AG10803 (cell line): ENCODE measurements around the gene PTPN4.

Experiments
- DNase-seq: peaks from one replicate; pipeline ENCODE4 v3.0.0; 2010; ENCODE audit warnings: low read depth
- H3K4me3 ChIP-seq: 2 replicates; pipeline ENCODE4 v1.5.1; 2011; ENCODE audit warnings: mild to moderate bottlenecking, low read length, control low read depth
- TF ChIP-seq, protein P1 (sequence below): conservative IDR thresholded peaks from 2 replicates; pipeline ENCODE4 v1.5.1; 2011; ENCODE audit warnings: mild to moderate bottlenecking, low read length, control low read depth, inconsistent platforms

PTPN4 gene, protein sequence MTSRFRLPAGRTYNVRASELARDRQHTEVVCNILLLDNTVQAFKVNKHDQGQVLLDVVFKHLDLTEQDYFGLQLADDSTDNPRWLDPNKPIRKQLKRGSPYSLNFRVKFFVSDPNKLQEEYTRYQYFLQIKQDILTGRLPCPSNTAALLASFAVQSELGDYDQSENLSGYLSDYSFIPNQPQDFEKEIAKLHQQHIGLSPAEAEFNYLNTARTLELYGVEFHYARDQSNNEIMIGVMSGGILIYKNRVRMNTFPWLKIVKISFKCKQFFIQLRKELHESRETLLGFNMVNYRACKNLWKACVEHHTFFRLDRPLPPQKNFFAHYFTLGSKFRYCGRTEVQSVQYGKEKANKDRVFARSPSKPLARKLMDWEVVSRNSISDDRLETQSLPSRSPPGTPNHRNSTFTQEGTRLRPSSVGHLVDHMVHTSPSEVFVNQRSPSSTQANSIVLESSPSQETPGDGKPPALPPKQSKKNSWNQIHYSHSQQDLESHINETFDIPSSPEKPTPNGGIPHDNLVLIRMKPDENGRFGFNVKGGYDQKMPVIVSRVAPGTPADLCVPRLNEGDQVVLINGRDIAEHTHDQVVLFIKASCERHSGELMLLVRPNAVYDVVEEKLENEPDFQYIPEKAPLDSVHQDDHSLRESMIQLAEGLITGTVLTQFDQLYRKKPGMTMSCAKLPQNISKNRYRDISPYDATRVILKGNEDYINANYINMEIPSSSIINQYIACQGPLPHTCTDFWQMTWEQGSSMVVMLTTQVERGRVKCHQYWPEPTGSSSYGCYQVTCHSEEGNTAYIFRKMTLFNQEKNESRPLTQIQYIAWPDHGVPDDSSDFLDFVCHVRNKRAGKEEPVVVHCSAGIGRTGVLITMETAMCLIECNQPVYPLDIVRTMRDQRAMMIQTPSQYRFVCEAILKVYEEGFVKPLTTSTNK

DNA sequence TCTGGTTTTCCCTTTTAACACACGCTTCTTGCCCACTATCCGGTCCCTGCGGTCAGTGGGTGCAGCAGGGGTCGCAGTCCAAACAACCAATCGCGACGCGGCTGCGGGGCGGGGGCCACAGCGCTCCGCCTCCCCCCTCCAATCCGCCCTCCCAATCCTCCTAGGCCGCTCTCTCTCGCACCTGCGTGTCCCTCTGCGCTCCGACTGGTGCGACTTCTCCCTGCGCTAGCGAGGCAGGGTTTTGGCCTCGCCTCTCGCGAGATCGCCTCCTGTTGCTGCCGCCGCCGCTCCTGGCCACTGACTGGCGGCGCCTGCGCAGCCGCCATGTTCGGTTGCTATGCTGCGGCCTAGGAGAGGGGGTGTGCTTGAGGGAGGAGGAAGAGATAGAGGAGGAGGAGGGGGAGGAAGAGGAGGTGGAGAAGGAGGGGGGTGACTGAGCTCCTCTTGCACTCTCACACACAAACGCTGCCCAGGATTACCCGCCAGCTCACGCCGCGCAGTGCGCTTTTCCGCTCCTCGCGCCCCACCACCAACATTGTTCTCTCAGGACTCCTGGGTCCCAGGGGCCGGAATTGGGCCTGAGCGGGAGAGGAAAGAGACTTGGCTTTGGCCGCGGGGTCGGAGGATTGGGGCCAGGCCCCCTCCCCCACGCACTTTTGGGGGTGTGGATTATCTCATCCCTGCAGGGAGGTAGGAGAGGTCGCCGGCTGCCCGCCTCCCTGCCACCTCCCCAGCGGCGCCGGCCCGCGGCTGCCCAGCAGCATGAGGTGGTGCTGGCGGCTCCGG is at the start of gene PTPN4:
Gene PTPN4 (plus strand): TSS at position 472 of the 786 bp plus-strand sequence. CDS start 49,932 bp downstream, outside the sequence.
- TF ChIP-seq, protein P1, sequence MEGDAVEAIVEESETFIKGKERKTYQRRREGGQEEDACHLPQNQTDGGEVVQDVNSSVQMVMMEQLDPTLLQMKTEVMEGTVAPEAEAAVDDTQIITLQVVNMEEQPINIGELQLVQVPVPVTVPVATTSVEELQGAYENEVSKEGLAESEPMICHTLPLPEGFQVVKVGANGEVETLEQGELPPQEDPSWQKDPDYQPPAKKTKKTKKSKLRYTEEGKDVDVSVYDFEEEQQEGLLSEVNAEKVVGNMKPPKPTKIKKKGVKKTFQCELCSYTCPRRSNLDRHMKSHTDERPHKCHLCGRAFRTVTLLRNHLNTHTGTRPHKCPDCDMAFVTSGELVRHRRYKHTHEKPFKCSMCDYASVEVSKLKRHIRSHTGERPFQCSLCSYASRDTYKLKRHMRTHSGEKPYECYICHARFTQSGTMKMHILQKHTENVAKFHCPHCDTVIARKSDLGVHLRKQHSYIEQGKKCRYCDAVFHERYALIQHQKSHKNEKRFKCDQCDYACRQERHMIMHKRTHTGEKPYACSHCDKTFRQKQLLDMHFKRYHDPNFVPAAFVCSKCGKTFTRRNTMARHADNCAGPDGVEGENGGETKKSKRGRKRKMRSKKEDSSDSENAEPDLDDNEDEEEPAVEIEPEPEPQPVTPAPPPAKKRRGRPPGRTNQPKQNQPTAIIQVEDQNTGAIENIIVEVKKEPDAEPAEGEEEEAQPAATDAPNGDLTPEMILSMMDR: no peak; the same call in 1 of the 2 replicates
- H3K4me3 ChIP-seq: peak within 1 kb of the TSS; percentile 79
- DNase-seq: peak; percentile 99

DNA sequence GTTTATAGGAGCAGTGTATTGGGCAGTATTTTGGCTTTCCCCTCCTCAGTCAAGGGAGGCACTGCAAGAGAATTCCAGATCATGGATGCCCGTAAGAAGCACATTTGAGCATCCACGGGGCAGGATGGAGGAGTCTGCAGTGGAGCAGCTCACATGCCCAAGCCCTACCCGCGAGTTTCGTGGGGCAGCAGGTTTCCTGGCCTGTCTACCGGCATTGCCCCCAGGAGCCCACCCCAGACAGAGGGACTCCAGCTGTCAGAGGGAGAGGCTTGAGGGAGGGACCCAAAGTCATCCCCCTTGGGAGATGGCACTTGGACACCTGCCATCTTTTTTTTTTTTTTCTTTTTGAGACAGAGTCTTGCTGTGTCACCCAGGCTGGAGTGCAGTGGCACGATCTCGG is 49.4 kb upstream of the PTPN4 start:
- TF ChIP-seq, protein P1: no peak
- no peak for DNase-seq
- H3K4me3 ChIP-seq: no peak overlapping the region

DNA sequence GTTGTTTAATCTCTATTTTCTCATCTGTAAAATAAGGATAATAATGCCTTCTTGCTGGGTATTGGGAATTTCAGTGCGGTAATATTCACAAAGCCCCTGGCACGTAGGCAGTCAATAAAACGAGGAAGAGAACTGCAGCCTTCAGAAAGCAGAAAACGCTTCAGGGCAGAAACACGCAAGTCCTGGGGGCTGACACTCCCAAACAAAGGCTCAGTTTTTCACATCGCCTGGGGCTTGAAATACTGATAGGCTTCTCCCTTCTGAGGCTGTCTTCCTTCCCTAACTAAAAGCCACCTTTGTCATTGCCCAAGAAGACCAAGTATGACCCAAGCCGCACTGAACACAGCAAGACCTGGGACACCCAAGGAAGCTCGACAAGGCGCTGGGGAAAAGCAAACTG is 48.4 kb upstream of the PTPN4 start:
- TF ChIP-seq, protein P1: no peak
- DNase-seq: no peak
- H3K4me3 ChIP-seq: no peak overlapping the region

DNA sequence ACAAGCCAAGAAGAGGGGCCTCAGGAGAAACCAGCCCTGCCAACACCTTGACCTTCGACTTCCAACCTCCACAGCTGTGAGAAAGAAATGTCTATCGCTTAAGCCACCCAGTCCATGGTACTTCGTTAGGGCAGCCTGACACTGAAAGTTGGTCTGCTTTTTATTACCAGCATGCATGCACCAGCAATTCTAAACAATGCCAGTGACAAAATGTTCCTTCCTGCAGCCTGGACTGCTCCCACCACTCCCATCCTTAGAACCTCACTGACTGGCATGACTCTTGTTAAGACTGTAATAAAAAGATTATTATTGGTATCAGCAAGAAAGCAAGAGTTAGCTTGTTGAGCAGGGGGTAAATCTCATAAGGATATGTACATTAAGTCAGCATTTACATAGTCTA is 47.2 kb upstream of the PTPN4 start:
- DNase-seq: no peak
- TF ChIP-seq, protein P1: no peak

DNA sequence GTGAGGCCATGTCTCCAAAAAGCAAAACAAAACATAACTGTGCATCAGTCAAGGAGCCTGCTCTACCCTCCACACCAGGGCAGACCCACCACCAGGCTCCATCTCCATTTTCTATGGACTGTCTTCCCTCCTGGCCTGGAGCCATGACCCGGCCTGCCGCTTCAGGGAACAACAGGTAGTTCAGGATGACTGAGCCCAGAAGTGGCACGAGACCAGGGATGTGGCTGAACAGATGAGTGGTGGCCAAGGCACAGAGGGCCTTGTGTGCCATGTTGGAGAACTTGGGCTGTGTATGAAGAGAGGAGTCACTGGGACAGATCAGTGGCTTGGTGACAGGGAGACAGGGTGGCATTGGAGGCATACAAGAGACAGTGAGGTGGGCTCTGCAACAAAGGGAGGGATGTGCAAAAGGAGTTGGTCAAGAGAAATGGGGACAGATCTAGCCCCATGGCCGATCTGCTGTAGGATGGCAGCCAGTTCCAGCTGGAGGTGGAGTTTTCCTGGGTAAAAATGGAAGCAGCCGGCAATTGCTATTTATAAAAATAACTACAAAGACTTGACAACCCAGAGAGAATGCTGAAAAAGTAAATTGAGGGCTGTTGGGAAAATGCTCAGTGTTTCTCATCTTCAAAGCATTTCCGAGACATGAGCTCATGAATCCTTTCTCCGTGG is 45.8 kb upstream of the PTPN4 start:
- no peak overlapping the region for H3K4me3 ChIP-seq
- DNase-seq: no peak
- TF ChIP-seq, protein P1: no peak

More for the DNA sequence above, 47.2 kb upstream of the PTPN4 start:
- no peak overlapping the region for H3K4me3 ChIP-seq

DNA sequence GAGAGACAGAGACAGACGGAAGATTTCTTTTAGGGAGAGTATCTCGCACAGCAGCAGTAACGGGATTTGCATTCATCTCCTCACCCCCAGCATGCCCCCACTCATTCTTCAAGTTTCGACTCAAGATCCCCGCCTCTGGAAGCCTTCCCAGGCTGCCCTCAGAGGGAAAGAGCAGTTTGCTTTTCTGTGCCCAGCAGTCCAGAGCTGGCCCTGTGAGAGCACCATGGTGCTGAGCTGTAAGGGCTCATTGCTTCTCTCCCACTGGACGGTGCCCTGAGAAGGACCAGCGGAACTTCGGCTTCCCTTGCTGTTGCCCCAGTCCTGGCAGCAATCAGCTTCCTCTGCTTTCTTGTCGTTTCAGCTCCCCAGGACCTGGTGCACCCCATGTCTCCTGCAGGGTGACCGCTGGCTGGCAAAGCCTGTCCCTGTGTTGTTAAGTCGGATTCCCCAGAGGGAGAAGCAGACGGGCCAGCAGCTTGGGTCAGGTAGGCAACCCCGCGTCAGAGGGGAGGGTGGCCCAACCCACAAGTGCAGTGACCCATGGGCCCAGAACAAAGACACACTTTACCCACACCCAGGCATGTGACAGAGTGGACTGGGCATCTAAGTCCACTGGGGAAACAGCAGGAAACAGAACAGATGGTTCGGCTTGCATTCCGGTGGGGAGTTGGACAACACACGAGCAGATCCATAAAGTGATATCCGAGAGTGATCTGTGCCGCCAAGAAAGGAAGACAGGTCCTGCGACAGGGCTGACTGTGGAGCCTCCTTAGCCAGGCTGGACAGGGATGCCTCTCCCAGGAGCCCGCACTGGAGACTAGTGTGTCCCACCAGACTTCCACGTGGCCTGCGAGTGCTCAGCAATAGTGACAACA is 44.1 kb upstream of the PTPN4 start:
- TF ChIP-seq, protein P1: no peak
- DNase-seq: no peak
- H3K4me3 ChIP-seq: no peak overlapping the region
